IPS DF 6.9 (cell line): ENCODE results near the gene USP7.

Experiments used
- DNase-seq: peaks from one replicate; pipeline ENCODE4 v3.0.0-alpha.2; 2013; ENCODE audit warnings: low read depth, low spot score
- H3K27ac ChIP-seq: one replicate; pipeline ENCODE4 v1.5.1; 2013; ENCODE audit warnings: low read length, control low read depth
- H3K27me3 ChIP-seq: 2 replicates; pipeline ENCODE4 v1.6.1; 2013; ENCODE audit warnings: mild to moderate bottlenecking, low read length; ENCODE audit not compliant: control insufficient read depth, insufficient read depth
- H3K36me3 ChIP-seq: 2 replicates; pipeline ENCODE4 v1.6.1; 2013; ENCODE audit warnings: low read length; ENCODE audit not compliant: control insufficient read depth, insufficient read depth
- H3K4me1 ChIP-seq: 2 replicates; pipeline ENCODE4 v1.6.1; 2013; ENCODE audit warnings: low read length; ENCODE audit not compliant: control insufficient read depth, insufficient read depth
- H3K4me3 ChIP-seq: 2 replicates; pipeline ENCODE4 v1.5.1; 2013; ENCODE audit warnings: mild to moderate bottlenecking, low read length
- H3K9me3 ChIP-seq: 2 replicates; pipeline ENCODE4 v1.6.1; 2013; ENCODE audit warnings: low read length, inconsistent platforms; ENCODE audit not compliant: control insufficient read depth, insufficient read depth
- WGBS: extraction: QIAGEN DNeasy Blood & Tissue Kit; methylation state at CpG from one replicate; pipeline ENCODE4 v1.1.7; 2013; ENCODE audit warnings: mixed read lengths, missing lambda C conversion rate; ENCODE audit not compliant: insufficient read length, insufficient coverage; 5-methylcytosine and 5-hydroxymethylcytosine counted together

Gene USP7

GRCh38 chr16:8943001-8943763 lies 20.5 kb downstream of the USP7 start:
- Histone ChIP-seq H3K27ac (no peak overlapping the region), H3K4me1 (peaks cover 10% of the 10 kb centered on the region), H3K36me3 (no peaks in the 10 kb centered on the region), H3K4me3 (no peak overlapping the region), H3K9me3 (no peaks in the 10 kb centered on the region), H3K27me3 (no peaks in the 10 kb centered on the region)
- no CpG with 5 or more reads among the region's 14 CpGs for WGBS
- DNase-seq, result no peak

- Histone ChIP-seq H3K27ac (no peak overlapping the region), H3K4me1 (peaks cover 10% of the 10 kb centered on the region), H3K4me3 (no peak overlapping the region), H3K9me3 (no peaks in the 10 kb centered on the region), H3K27me3 (no peaks in the 10 kb centered on the region), H3K36me3 (no peaks in the 10 kb centered on the region)
- no CpG with 5 or more reads among the region's 11 CpGs for WGBS
- no peak for DNase-seq
These were observed 21.9 kb downstream of the USP7 start for GRCh38 chr16:8941718-8942344.

- Histone ChIP-seq H3K36me3 (no peaks in the 10 kb centered on the region), H3K27me3 (no peaks in the 10 kb centered on the region), H3K4me1 (peaks cover 7% of the 10 kb centered on the region), H3K9me3 (no peaks in the 10 kb centered on the region), H3K4me3 (no peak overlapping the region), H3K27ac (no peak overlapping the region)
- WGBS, result no CpG with 5 or more reads among the region's 4 CpGs
- no peak for DNase-seq
These were observed 25.9 kb downstream of the USP7 start for GRCh38 chr16:8937803-8938202.

DNA sequence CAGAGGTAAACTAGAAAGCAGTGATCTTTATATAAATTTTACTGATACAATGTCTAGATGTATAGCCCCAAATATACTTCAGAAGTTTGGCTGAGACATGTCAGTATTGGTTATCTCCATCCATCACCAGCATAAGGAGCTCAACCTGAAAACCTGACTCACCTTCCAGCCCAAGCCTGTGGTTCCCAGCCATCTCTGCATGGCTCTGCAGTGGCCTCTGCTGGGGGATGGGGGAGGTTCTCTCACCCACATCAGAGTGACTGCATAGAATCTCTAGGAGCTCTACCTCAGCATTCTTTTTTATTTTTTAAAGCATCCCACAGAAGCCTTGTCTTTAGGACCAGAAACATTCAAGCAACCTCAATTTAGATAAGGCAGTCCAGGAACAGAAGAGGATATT lies 27.3 kb downstream of the USP7 start:
- Histone ChIP-seq H3K4me1 (peaks cover 2% of the 10 kb centered on the region), H3K27ac (no peak overlapping the region)

GRCh38 chr16:8935989-8936388 lies 27.7 kb downstream of the USP7 start:
- no peaks in the 10 kb centered on the region for H3K27me3 ChIP-seq
- no peak for DNase-seq
- H3K4me1 ChIP-seq, result peaks cover 2% of the 10 kb centered on the region
- H3K36me3 ChIP-seq, result no peaks in the 10 kb centered on the region
- no peak overlapping the region for H3K4me3 ChIP-seq
- no peak overlapping the region for H3K27ac ChIP-seq
- H3K9me3 ChIP-seq, result no peaks in the 10 kb centered on the region
- WGBS, result no CpG with 5 or more reads among the region's 9 CpGs

More for the DNA sequence above, 27.3 kb downstream of the USP7 start:
- H3K4me3 ChIP-seq, result no peak overlapping the region
- no peaks in the 10 kb centered on the region for H3K9me3 ChIP-seq
- DNase-seq, result peak; percentile 61
- H3K27me3 ChIP-seq, result no peaks in the 10 kb centered on the region
- no peaks in the 10 kb centered on the region for H3K36me3 ChIP-seq

DNA sequence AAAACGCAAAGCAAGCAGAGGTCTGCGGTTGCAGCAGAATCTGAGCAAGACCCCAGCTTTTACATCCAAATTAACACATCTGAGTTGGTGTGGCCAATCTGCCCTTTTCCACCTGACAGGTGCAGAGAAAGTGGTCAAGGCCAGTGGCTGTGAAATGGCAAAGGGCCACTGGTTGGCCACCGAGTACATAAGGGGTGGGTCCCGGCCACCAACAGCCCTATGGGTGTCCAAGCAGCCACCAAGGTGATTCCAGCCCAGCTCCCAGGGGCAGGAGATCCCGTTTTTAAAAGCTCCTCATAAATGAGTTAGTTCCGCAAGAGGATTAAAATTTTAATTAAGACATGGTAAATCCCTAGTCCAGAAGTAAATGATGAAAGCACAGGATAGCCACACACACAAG lies 29.1 kb downstream of the USP7 start:
- no CpG with 5 or more reads among the region's 6 CpGs for WGBS
- H3K4me1 ChIP-seq, result peaks cover 2% of the 10 kb centered on the region
- H3K36me3 ChIP-seq, result no peaks in the 10 kb centered on the region; the same call in 1 of the 2 replicates
- H3K27me3 ChIP-seq, result no peaks in the 10 kb centered on the region
- no peaks in the 10 kb centered on the region for H3K9me3 ChIP-seq
- no peak overlapping the region for H3K27ac ChIP-seq
- DNase-seq, result no peak
- H3K4me3 ChIP-seq, result no peak overlapping the region

DNA sequence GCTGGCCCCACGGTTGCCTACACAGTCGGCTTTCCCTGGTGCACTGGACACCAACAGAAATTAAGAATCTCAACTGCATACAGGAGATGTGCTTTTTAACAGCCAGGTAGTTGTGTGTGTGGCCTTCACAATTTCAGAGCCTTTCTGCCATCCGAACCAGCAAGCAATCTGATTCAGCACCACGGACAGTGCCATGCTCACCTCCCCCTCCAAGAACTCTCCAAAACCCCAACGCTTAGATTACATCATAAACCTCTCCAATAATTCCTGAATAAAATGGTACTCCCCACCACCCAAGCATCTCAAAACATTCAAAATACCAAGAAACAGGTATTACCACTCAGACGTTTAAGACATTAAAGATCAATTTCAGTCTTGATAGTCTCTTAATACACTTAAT lies 31.8 kb downstream of the USP7 start:
- no peaks in the 10 kb centered on the region for H3K9me3 ChIP-seq
- WGBS, result no CpG with 5 or more reads among the region's 6 CpGs

DNA sequence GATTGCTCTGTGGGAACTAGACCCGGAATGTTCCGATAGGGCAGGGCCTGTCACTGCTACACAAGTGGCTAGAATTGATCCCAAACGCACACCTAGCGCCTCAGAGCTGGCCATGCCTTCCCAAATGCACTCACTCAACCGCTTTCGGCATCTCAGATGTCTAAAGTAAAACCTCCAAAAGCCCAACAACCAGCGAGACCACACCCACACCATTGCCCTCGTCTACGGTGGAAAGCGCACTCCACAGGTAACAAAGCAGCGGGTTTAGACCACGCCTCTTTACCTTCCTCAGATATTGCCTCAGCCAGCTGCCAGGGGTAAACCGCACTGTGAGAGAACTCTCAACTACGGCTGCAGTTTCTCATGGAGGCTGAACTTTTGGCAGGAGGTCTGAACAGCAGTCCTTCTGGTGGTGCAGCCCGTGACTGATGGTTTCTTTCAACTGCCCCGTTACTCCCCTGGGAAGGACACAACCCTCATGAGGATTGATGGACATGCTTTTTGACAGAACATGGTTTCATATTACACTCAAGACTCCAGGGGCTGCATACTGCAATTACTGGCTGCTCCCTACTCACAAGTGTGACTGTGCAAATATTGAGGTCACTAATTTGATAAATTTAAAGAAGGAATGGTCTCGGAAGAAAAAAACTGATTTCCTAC lies 34.5 kb downstream of the USP7 start:
- Histone ChIP-seq H3K4me1 (no peaks in the 10 kb centered on the region), H3K27me3 (no peaks in the 10 kb centered on the region), H3K36me3 (peaks cover 5% of the 10 kb centered on the region; the same call in 1 of the 2 replicates), H3K9me3 (no peaks in the 10 kb centered on the region), H3K27ac (no peak overlapping the region), H3K4me3 (no peak overlapping the region)
- no peak for DNase-seq
- WGBS, result no CpG with 5 or more reads among the region's 17 CpGs

More for the DNA sequence above, 31.8 kb downstream of the USP7 start:
- Histone ChIP-seq H3K36me3 (peaks cover 5% of the 10 kb centered on the region; the same call in 1 of the 2 replicates), H3K27ac (no peak overlapping the region), H3K4me3 (no peak overlapping the region), H3K27me3 (no peaks in the 10 kb centered on the region), H3K4me1 (peaks cover 2% of the 10 kb centered on the region)
- peak; percentile 54 for DNase-seq

GRCh38 chr16:8928467-8928957 lies 35.2 kb downstream of the USP7 start:
- no CpG with 5 or more reads among the region's 10 CpGs for WGBS
- Histone ChIP-seq H3K9me3 (no peaks in the 10 kb centered on the region), H3K36me3 (peaks cover 5% of the 10 kb centered on the region; the same call in 1 of the 2 replicates), H3K4me1 (no peaks in the 10 kb centered on the region), H3K27me3 (no peaks in the 10 kb centered on the region), H3K4me3 (no peak overlapping the region), H3K27ac (no peak overlapping the region)
- no peak for DNase-seq

GRCh38 chr16:8926827-8927226 lies 36.9 kb downstream of the USP7 start:
- Histone ChIP-seq H3K36me3 (peaks cover 5% of the 10 kb centered on the region; the same call in 1 of the 2 replicates), H3K27ac (no peak overlapping the region), H3K4me3 (no peak overlapping the region), H3K9me3 (no peaks in the 10 kb centered on the region), H3K4me1 (no peaks in the 10 kb centered on the region), H3K27me3 (no peaks in the 10 kb centered on the region)
- DNase-seq, result no peak
- WGBS, result no CpG with 5 or more reads among the region's 11 CpGs
